ENCODE measurements around the gene C12orf57. TPM values are rescaled to one million over a fixed set of nuclear protein-coding genes. Genes with fewer than 3 reads are reported as not detected.

Gene C12orf57
- total and polyA plus RNA-seq, 12 donors: 134 to 654 (median 175) TPM

GRCh38 chr12:6928703-6929407 lies 15.0 kb upstream of the C12orf57 start:
- Histone ChIP-seq H3K9me3 (no peaks in the 10 kb centered on the region), H3K36me3 (peaks cover 0 to 22% (median 0%) of the 10 kb centered on the region in 9 donors), H3K27me3 (peaks cover 0 to 5% (median 0%) of the 10 kb centered on the region in 7 donors), H3K27ac (peak overlapping the region; percentile 74 to 98 (median 96)), H3K4me1 (peaks cover 32 to 87% (median 79%) of the 10 kb centered on the region in 9 donors), H3K4me3 (peak overlapping the region; percentile 69 to 97 (median 88))
- DNase-seq (no peak), ATAC-seq (no peak)
- intact Hi-C loops (cut with DNase I): loop anchor here in 1 of 10 donors (5.0 kb wide), 1 partner anchor 57 kb away; the partner anchor contains the start of gene SPSB2
- 3% methylated on average over 19 of the region's 19 CpGs for WGBS, 2 donors
- TF ChIP-seq CTCF (IDR thresholded peaks at IDR 0.05): no peak

GRCh38 chr12:6929466-6930452 lies 14.1 kb upstream of the C12orf57 start:
- ATAC-seq (no peak), DNase-seq (no peak)
- Histone ChIP-seq H3K27ac (peak overlapping the region in 9 of 10 donors; percentile 91 to 98 (median 97)), H3K9me3 (no peaks in the 10 kb centered on the region), H3K36me3 (peaks cover 0 to 31% (median 4%) of the 10 kb centered on the region in 9 donors), H3K27me3 (peaks cover 0 to 5% (median 0%) of the 10 kb centered on the region in 7 donors), H3K4me3 (peak overlapping the region; percentile 69 to 97 (median 88)), H3K4me1 (peaks cover 33 to 87% (median 80%) of the 10 kb centered on the region in 9 donors)
- 40 to 53% methylated on average over 7 of the region's 7 CpGs for WGBS, 2 donors
- intact Hi-C loops (cut with DNase I): loop anchor here in 1 of 10 donors (5.0 kb wide), 1 partner anchor 57 kb away; the partner anchor contains the start of gene SPSB2
- no peak for TF ChIP-seq CTCF (IDR thresholded peaks at IDR 0.05)

GRCh38 chr12:6932766-6933165 lies 11.1 kb upstream of the C12orf57 start:
- Histone ChIP-seq H3K27ac (peak overlapping the region in 6 of 10 donors; percentile 18 to 98 (median 72)), H3K9me3 (no peaks in the 10 kb centered on the region), H3K36me3 (peaks cover 0 to 53% (median 21%) of the 10 kb centered on the region in 9 donors), H3K4me1 (peaks cover 20 to 90% (median 72%) of the 10 kb centered on the region in 9 donors), H3K4me3 (no peak overlapping the region), H3K27me3 (no peaks in the 10 kb centered on the region)
- WGBS, 2 donors: 64 to 74% methylated on average over 1 of the region's 1 CpG
- DNase-seq (no peak), ATAC-seq (no peak)
- intact Hi-C loops (cut with DNase I): no loop called here
- TF ChIP-seq CTCF (IDR thresholded peaks at IDR 0.05): no peak

GRCh38 chr12:6934110-6934509 lies 9.7 kb upstream of the C12orf57 start:
- intact Hi-C loops (cut with DNase I): no loop called here
- 16 to 20% methylated on average over 8 of the region's 8 CpGs for WGBS, 2 donors
- no peaks in the 10 kb centered on the region for H3K9me3 ChIP-seq
- H3K4me1 ChIP-seq: peaks cover 28 to 97% (median 81%) of the 10 kb centered on the region in 9 donors
- peak overlapping the region; percentile 39 to 98 (median 70) for H3K27ac ChIP-seq
- no peaks in the 10 kb centered on the region for H3K27me3 ChIP-seq
- H3K4me3 ChIP-seq: peak overlapping the region in 5 of 10 donors; percentile 2 to 21 (median 8)
- peak in 1 of 9 donors; percentile 6 for TF ChIP-seq CTCF (IDR thresholded peaks at IDR 0.05)
- ATAC-seq (peak in 6 of 8 donors; percentile 3 to 37 (median 26)), DNase-seq (peak in 1 of 2 donors; percentile 81)
- peaks cover 0 to 61% (median 21%) of the 10 kb centered on the region in 9 donors for H3K36me3 ChIP-seq
